HG03354 (cell line): ENCODE measurements around the gene MAN2C1.
"Not testable (repeated sequence)": the region's sequence is repeated elsewhere in the genome, so short reads cannot be mapped to it uniquely, and the experiment has no call there.

ENCODE experiments used
- ATAC-seq: cut with Tn5 transposase; IDR thresholded peaks from one replicate; pipeline ENCODE4 v1.9.1; 2021; ENCODE audit warnings: mild to moderate bottlenecking; ENCODE audit not compliant: unreplicated experiment, poor library complexity, severe bottlenecking

The MAN2C1 gene

DNA sequence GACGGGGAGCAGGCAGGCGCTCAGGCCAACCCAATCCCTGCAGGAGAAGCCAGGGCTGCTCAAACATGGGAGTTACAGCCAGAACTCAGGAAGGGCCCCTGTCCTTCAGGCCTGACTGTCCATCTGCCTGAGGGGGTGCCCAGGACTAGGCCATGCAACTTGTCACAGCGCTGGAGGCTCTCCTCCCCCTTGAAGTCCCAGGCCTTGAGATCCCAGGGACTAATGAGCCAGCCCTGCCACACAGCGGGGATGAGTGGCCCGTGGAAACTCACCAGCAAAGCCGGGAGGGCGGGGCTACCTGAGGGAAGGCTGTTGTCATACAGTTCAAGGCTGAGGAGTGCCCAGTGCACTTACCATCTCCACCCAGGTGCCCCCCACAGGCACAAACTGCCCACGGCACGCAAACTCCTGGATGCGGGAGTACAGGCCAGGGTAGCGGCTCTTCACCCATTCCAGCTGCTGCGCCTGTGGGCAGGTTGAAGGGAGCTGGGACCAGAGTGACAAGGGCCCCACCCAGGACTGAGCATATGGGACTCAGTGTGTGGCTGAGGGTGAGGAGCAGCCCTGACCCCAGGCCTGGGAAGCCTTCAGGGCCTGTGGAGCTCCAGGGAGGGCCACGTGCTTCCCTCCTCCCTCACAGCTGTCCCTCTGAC lies 6.3 kb downstream of the MAN2C1 start:
- no peak for ATAC-seq

DNA sequence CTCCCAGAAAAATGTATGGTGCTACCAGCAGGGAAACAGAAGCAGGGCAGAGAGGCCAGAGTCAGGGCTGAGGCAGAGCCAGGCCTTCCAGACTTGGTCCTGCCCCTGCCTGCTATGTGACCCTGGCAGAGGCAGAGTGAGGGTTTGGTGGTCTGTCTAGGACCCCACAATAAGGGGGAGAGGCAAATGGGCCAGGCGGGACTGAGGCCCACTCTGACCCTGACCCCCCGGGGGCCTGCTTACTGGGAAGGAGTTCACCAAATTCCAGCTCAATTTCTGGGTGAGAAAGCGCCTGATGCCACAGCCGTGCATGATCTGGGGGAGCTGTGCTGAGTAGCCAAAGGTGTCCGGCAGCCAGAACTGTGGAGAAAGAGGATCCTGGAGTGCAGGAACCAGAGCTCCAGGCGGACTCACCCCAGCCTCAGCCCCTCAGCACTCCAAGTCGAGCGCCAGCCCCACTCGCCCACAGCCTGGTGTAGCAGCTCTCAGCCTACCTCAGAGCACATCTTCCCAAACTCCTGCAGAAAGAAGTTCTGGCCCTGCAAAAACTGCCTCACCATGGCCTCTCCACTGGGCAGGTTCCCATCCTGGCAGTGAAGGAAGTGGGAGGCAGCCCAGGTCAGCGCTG lies 6.9 kb downstream of the MAN2C1 start:
- no peak for ATAC-seq

DNA sequence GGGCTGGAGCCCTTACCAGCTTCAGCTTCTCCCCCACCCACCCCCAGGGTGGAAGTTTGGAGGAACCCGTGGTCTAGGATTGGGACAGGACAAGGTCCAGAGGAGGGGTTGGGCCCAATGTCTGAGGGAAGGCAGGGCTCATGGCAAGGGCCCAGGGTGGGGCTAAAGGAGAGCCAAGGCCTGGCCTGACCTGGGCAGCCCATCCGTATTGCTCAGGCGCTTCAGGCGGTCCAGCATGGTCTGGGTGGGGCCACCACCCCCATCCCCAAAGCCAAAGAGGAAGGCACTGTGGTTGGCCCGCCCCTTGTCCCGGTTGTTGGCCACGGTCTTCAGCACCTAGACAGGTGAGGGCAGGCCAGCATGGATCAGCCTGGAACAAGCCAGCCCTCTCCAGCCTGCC lies 7.6 kb downstream of the MAN2C1 start:
- ATAC-seq: no peak

DNA sequence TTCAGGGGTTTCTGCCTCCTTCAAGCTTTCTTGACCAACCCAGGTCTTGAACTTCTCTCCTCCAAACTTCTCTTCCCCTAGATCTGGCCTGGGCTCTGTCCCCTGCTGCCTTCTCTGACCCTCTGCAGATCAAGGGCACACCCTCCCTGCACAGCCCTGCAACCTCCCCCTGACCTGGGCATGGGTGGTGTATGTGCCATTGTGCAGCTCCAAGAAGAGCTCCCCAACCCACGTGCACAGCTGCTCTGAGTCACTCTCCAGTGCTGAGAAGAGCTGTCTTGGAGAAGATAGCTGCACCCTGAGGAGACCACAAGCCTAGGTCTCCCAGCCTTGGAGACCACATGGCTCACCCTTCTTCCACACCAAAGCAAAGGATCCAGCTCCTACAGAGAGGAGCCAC lies 8.0 kb downstream of the MAN2C1 start:
- no peak for ATAC-seq

DNA sequence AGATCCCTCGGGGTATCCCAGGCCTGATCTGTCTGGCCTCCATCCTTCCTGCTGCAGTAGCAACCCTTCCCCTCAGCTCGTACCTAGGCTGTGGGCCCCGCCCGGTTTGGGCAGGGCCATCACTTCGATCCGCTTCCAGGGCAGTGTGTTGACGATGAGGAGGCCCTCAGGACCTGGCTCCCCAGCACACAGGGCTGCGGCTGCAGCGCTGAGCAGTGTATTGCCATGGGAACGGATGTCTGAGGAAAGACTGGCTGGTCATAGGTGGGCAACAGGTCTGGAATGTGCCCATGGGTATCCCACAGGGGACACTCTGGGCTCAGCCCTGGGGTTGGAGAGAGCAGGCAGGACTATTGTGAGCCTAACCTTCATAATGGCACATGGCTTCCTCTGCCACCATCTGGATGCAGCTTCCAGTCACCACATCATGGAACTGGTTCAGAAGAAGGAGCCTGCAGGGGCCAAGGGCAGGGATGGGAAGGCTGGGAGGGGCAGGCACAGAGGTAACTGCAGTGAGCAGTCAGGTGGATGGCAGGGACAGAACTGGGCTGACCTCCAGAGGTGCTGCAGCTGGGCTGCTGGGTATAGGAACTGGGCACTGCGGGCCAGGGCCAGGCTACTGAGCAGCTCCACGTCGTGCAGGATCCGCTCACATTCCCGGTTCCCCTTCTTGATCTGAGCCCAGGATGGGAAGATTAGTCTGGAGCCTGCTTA lies 8.7 kb downstream of the MAN2C1 start:
- no peak for ATAC-seq

DNA sequence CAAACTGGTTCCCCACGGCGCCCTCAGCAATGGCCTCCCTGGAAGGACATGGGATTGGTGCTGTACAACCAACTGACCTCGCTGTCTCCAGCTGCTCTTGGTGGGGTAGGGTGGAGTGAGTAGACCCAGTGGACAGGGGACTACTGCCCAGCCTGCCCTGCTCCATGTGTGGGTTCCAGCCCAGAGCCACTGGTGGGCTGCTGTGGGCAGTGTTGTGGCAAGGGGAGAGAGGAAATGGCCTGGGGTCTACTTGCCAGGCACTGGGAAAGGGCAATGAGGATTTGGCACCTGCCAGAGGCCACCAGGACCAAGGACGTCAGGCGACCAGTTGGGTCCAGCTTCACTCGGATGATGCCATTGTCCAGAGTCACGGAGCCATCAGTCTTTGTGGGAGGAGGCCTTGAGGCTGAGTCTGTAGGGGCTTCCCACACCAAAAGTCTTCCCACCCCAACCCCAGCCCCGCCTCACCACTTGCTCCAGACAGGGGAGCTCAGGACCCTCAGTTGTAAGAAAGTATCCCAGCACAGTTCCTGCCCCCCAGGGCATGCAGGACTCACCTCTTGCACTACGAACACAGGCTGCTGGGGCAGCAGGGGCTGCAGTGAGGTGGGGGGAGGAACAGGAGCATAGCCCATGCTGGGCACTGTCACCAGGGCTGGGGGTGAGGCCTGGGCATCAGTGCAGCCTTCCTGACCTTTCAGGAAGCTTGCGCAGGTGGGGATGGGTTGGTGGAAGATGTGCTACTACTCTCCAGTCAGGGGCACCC lies 9.5 kb downstream of the MAN2C1 start:
- ATAC-seq: no peak

DNA sequence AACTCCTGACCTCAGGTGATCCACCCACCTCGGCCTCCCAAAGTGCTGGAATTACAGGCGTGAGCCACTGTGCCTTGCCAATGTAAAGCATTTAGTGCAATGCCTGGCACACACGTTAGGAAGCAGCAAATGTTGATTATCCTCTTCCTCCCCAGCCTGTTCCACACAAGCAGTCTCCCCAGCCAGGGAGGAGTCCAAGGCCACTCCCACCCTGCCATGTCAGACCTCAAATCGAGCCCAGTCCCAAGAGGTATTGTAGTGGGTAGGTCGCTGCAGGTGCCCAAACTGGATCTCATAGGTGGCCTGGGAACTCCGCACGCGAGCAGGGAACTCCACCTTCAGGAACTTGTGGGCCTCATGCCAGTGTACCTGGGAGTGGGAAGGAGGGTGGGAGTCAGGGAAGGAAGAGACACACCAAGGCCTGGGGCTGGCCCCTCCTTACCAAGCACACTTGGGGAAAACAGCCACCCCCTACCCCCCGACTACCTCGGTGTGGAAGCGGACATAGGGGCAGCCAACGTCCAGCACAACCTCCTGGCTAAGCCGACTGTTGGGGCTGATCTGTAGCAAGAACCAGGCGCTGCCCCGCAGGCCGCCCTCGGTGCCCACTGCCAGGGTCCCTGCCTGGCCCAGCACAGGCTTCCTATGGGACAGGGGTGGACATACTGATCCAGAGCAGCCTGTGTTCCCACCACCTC lies 10.3 kb downstream of the MAN2C1 start:
- no peak for ATAC-seq

DNA sequence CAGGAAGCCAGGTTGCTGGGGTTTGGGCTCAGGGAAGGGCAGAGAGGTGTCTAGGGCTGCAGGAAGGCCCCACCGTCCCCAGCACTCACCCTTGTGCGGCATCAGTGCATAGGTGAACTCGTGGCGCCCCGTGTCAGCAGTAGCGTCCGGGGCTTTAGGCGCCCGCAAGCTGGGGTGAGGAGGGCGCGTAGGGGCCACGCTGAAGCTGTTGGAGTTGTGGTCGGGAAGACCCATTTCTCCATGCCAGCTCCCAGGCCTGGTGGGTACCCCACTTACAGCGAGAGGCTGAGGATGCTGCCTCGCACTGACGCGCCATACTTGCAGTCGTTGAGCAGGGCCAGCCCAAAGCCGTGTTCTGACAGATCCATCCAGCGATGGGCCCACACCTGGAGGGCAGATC lies 11.9 kb downstream of the MAN2C1 start:
- ATAC-seq: no peak

DNA sequence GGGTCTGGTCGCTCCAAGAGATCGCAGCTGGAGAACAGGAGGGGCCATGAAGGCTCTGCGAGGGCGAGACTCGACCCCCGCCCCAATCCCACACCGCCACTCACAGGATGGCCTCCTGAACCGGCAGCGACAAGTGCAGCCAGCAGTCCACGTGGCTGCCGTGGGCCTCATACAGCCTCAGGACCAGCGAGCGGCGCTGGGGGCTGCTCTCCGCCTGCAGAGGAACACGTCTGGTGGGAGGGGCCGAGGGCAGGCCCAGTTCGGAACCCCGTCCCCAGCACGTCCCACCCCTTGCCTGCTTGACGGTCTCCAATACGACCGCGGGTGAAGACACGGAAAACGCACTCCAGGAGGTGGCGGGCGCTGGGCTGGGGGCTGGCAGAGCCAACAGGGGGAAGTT lies 12.4 kb downstream of the MAN2C1 start:
- ATAC-seq: no peak

DNA sequence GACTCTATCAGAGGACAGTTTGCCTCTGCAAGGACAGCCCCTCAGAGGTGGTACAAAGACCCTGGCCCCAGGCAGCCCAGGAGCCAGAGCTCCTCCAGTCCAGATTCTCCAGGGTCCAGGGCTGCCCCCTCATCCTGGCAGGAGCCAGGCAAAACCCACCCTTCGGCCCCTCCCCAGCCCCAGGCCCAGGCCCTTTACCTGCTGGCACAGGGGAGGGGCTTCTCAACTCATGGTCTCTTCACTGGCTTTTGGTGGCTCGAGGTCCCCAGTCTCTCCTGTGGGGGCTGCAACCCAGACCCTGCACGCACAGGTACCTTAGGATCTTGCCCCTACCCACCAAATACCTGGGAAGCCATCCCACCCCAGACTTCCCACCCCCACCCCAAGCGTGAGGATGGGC lies 13.0 kb downstream of the MAN2C1 start:
- no peak for ATAC-seq

DNA sequence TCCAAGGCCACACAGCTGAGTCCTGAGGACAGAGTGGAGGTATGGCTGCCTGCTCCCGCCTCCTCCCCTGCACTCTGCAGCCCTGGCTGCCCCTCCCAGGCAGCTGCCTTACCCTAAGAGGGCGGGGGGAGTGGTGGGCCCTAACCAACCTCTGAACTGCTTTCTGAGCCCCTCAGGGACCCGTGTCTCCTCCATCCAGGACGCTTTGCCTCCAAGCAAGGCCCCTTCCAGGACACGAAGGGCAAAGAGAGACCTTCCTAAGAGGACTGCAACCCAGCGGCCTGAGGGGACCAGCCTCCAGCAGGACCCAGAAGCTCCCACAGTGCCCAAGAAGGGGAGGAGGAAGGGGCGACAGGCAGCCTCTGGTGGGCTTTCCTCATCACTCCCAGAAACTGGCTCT lies 14.0 kb downstream of the MAN2C1 start:
- no peak for ATAC-seq

DNA sequence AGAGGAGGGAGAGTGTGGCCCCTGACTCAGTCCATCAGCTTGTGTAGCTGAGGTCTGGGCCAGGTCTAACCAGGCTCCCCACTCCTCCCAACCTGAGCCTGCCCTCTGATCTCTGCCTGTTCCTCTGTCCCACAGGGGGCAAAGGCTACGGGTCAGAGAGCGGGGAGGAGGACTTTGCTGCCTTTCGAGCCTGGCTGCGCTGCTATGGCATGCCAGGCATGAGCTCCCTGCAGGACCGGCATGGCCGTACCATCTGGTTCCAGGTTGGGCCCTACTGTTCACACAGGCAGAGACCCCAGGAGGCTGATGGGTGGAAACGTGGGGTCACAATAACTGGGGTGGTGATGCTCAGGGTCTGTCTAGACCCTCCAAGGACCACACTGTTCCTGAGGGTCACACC lies 14.8 kb downstream of the MAN2C1 start:
- ATAC-seq: no peak

DNA sequence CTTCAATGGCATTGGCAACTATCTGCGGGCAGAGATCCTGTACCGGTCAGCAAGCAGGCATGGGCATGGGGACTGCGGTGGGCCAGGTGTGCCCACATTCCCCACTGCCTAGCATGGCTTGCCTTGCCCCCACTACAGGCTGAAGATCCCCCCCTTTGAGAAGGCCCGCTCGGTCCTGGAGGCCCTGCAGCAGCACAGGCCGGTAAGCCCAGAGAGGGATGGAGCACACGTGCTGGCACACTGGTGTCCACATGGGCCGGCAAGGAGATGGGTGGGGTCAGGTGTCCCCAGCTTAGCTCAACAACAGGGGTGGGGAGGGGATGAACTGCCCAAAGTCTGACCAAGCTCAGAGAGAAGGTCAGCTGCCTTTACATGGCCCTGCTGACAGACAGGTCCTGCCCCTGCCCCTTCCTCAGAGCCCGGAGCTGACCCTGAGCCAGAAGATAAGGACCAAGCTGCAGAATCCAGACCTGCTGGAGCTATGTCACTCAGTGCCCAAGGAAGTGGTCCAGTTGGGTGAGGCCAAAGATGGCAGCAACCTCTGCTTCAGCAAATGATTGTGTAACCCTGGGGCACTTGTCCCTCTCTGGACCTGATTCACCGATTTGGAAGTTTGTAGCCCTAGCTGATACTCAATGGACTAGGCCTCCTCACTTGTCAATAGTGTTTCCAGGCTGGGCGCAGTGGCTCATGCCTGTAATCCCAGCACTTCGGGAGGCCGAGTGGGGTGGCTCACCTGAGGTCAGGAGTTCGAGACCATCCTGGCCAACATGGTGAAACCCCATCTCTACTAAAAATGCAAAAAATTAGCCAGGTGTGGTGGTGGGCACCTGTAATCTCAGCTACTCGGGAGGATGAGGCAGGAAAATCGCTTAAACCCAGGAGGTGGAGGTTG lies 16.0 kb downstream of the MAN2C1 start:
- no peak for ATAC-seq

DNA sequence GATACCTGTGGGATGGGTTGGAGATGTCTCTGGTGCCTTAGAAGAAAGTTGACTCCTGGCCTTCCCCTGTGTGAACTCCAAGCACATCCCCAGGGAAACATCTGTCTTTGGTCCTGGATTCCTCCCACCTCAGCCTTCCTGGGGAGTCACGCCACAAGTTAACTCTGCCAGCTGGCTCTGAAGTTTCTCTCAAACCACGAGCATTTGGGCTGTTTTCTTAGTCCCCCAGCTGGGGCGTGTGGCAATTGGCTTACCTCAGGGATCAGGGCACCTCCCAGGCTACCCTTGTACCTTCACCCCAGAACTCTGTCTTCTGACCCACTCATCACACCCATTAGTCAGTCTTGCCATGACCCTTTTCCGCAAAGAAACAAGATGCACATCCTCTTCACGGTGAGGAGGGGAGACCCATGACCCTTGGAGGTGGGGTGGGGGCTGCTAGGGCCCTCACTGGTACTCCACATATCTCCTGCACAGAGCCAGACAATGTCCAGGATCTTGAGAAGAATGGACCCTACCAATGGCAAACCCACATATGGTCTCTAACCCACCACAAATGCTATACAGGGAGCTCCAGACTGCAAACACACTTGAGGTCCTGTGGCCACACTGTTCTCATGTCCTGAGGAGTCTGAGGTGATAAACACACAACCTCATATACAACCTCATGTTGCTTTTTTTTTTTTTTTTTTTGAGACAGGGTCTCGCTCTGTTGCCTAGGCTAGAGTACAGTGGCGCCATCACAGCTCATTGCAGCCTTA lies 17.6 kb downstream of the MAN2C1 start:
- no peak for ATAC-seq

DNA sequence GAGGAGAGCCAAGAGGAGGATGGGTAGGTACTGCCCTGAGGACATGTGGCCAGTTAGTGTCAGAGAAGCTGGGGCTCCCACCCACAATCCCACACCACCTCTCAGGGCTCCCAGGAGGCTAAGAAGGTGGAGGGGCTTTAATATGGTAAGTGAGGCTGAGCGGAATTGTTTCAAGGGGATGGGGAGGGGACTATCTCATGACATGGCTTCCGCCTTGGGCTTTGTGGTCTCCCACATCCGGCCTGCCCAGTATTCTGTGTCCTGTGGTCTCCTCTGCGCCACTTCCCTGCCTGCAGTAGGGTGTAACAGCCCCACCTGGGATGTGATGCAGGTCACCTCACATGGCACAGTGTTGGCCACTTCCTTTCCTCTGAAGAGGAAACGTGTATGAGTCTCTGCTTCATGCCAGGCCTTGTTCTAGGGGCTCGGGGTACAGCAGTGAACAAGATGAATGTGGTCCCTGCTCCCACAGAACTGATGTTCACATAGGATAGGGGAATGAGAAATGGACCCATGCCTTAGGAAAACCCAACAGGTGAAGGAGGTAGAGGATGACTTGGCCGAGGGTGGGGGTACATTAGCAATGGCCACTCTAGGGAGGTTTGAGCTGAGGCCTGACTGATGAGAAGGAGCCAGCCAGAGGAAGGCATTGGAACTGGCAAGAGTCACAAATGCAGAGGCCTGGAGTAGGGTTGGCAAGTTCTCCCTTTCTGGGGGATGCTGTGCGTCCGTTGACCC lies 18.4 kb downstream of the MAN2C1 start:
- ATAC-seq: peak; percentile 38

DNA sequence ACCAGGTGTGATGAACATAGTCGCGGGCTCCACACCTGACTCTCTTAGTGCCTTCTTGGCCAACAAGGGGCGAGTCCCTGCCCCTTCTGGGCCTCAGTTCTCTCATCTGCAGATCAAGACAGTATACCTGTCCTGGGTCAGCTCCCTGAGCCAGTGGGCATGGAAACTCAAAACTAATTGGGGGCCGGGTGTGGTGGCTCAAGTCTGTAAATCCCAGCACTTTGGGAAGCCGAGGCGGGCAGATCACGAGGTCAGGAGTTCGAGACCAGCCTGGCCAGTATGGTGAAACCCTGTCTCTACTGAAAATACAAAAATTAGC lies 19.1 kb downstream of the MAN2C1 start:
- ATAC-seq: not testable (repeated sequence)

DNA sequence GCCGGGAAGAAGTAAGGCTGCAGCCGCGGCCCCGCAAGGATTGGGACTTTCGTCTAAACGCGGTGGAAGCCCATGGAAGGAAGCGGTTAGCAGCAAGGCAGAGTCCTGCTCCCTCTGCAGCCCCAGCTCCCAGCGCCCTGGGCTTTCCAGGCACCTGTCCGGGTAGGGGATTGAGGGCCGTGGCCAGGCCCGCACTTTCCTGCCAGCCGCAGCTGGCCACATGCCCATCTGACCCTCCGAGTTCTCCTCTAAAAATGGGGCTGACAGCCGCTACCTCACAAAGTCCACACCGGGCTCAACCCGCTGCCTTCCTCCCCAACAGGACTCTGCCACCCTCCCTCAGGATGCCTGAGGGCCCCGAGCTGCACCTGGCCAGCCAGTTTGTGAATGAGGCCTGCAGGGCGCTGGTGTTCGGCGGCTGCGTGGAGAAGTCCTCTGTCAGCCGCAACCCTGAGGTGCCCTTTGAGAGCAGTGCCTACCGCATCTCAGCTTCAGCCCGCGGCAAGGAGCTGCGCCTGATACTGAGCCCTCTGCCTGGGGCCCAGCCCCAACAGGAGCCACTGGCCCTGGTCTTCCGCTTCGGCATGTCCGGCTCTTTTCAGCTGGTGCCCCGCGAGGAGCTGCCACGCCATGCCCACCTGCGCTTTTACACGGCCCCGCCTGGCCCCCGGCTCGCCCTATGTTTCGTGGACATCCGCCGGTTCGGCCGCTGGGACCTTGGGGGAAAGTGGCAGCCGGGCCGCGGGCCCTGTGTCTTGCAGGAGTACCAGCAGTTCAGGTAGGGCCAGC lies 19.7 kb downstream of the MAN2C1 start:
- ATAC-seq: no peak
